Liver (tissue), 9 donors: Measurements from ENCODE around the gene LGALS16. TPM values are rescaled to one million over a fixed set of nuclear protein-coding genes. Genes with fewer than 3 reads are reported as not detected.
"Not testable (repeated sequence)": the region's sequence is repeated elsewhere in the genome, so short reads cannot be mapped to it uniquely, and the experiment has no call there.

Experiments used
- DNase-seq: peaks from one replicate; pipeline ENCODE4 v3.0.0-alpha.2; 2017; ENCODE audit warnings: low spot score
- H3K27ac ChIP-seq, 2 donors: one replicate each; pipeline ENCODE4 v1.7.0; 2013; ENCODE audit warnings: inconsistent platforms in 2 of 2, low read length in 2 of 2, control low read depth in 1 of 2, low read depth in 1 of 2, mild to moderate bottlenecking in 1 of 2
- H3K27me3 ChIP-seq, 4 donors: one replicate each; pipeline versions ENCODE4 v1.6.1 to v1.7.0; 2013; ENCODE audit warnings: low read length in 3 of 4, inconsistent platforms in 1 of 4, mild to moderate bottlenecking in 1 of 4, moderate library complexity in 1 of 4; ENCODE audit not compliant: control insufficient read depth in 4 of 4, insufficient read depth in 4 of 4
- H3K36me3 ChIP-seq, 4 donors: one replicate each; pipeline versions ENCODE4 v1.6.1 to v1.7.0; 2013; ENCODE audit warnings: low read length in 3 of 4, mild to moderate bottlenecking in 3 of 4, low read depth in 1 of 4, moderate library complexity in 1 of 4; ENCODE audit not compliant: control insufficient read depth in 4 of 4, insufficient read depth in 3 of 4
- H3K4me1 ChIP-seq, 4 donors: one replicate each; pipeline versions ENCODE4 v1.6.1 to v1.7.0; 2013; ENCODE audit warnings: low read length in 3 of 4, mild to moderate bottlenecking in 3 of 4, moderate library complexity in 1 of 4; ENCODE audit not compliant: control insufficient read depth in 4 of 4, insufficient read depth in 4 of 4
- H3K4me3 ChIP-seq, 3 donors: one replicate each; pipeline versions ENCODE4 v1.6.1 to v1.7.0; 2013; ENCODE audit warnings: low read length in 3 of 3, control low read depth in 1 of 3, low read depth in 1 of 3, mild to moderate bottlenecking in 1 of 3
- H3K9ac ChIP-seq, 2 donors: one replicate each; pipeline ENCODE4 v1.7.0; 2013; ENCODE audit warnings: low read length in 2 of 2, mild to moderate bottlenecking in 2 of 2, moderate library complexity in 2 of 2, control low read depth in 1 of 2, low read depth in 1 of 2
- H3K9me3 ChIP-seq, 4 donors: one replicate each; pipeline versions ENCODE4 v1.6.1 to v1.7.0; 2013; ENCODE audit warnings: low read length in 3 of 4; ENCODE audit not compliant: control insufficient read depth in 4 of 4
- ATF3 ChIP-seq: IDR thresholded peaks from 2 replicates; pipeline ENCODE4 v1.6.1; 2016; ENCODE audit warnings: antibody characterized with exemption
- CTCF ChIP-seq: fragments of 150-350 bp; IDR thresholded peaks from 2 replicates; pipeline ENCODE4 v1.5.1; 2017; ENCODE audit warnings: improper control_type of control experiment, low read depth, low read length; ENCODE audit not compliant: missing input control
- FOXA1 ChIP-seq: IDR thresholded peaks from 2 replicates; pipeline ENCODE4 v1.6.1; 2016; ENCODE audit warnings: antibody characterized with exemption
- FOXA2 ChIP-seq: IDR thresholded peaks from 2 replicates; pipeline ENCODE4 v1.6.1; 2016; ENCODE audit warnings: antibody characterized with exemption
- GABPA ChIP-seq, 2 donors: IDR thresholded peaks in 1 of 2; conservative IDR thresholded peaks in 1 of 2; 2 replicates each; pipeline ENCODE4 v1.6.1; 2016; ENCODE audit warnings: antibody characterized with exemption in 2 of 2, mild to moderate bottlenecking in 1 of 2, moderate library complexity in 1 of 2
- HNF4A ChIP-seq, 2 donors: conservative IDR thresholded peaks; 2 replicates each; pipeline ENCODE4 v1.6.1; 2016; ENCODE audit warnings: antibody characterized with exemption in 2 of 2, mild to moderate bottlenecking in 2 of 2
- JUND ChIP-seq, 2 donors: IDR thresholded peaks; 2 replicates each; pipeline ENCODE4 v1.6.1; 2016; ENCODE audit warnings: antibody characterized with exemption in 2 of 2
- NR2F2 ChIP-seq: IDR thresholded peaks from 2 replicates; pipeline ENCODE4 v1.6.1; 2016; ENCODE audit warnings: antibody characterized with exemption
- RAD21 ChIP-seq, 2 donors: IDR thresholded peaks; 2 replicates each; pipeline ENCODE4 v1.6.1; 2016; ENCODE audit warnings: antibody characterized with exemption in 2 of 2, mild to moderate bottlenecking in 2 of 2
- REST ChIP-seq: IDR thresholded peaks from 2 replicates; pipeline ENCODE4 v1.6.1; 2016; ENCODE audit warnings: antibody characterized with exemption, mild to moderate bottlenecking
- RXRA ChIP-seq, 2 donors: IDR thresholded peaks; 2 replicates each; pipeline ENCODE4 v1.6.1; 2017 to 2018; ENCODE audit warnings: antibody characterized with exemption in 2 of 2, mild to moderate bottlenecking in 1 of 2
- SP1 ChIP-seq: IDR thresholded peaks from 2 replicates; pipeline ENCODE4 v1.6.1; 2018; ENCODE audit warnings: antibody characterized with exemption, mild to moderate bottlenecking
- TAF1 ChIP-seq: conservative IDR thresholded peaks from 2 replicates; pipeline ENCODE4 v1.6.1; 2016; ENCODE audit warnings: antibody characterized with exemption, mild to moderate bottlenecking
- YY1 ChIP-seq: IDR thresholded peaks from 2 replicates; pipeline ENCODE4 v1.6.1; 2016; ENCODE audit warnings: antibody characterized with exemption, mild to moderate bottlenecking
- ZBTB33 ChIP-seq: IDR thresholded peaks from 2 replicates; pipeline ENCODE4 v1.6.1; 2016; ENCODE audit warnings: antibody characterized with exemption
- whole genome bisulfite sequencing: extraction: QIAGEN DNeasy Blood & Tissue Kit; methylation state at CpG from one replicate; pipeline ENCODE4 v1.1.7; 2013; 5-methylcytosine and 5-hydroxymethylcytosine counted together
- polyA plus RNA-seq, 2 donors: library from polyadenylated mRNA; stranded (reverse) in 1 of 2; unstranded in 1 of 2; fragments of 200-250 nt in 1 of 2; fragments of >200 nt in 1 of 2; fragmentation: Nextera tagmentation in 1 of 2; extraction: Ambion mirVana in 1 of 2; gene quantifications; one replicate each; pipeline versions ENCODE4 v1.2.1 to v1.2.3, GENCODE V29; 2013 to 2015
- total RNA-seq, 2 donors: library from RNA; depleted of rRNA; stranded (reverse); fragments of >200 nt; gene quantifications; one replicate each; pipeline ENCODE4 v1.2.3, GENCODE V29; 2014
- donor health status: healthy.
- donor health status: healthy.
- donor health status: healthy.
- donor health status: healthy.
- donor health status: healthy.

LGALS16 gene
- total and polyA plus RNA-seq, 4 donors: not detected

GRCh38 chr19:39623946-39624345 lies 31.8 kb upstream of the LGALS16 start:
- peaks cover 0 to 4% (median 2%) of the 10 kb centered on the region in 4 donors for H3K27me3 ChIP-seq
- peaks cover 0 to 4% (median 0%) of the 10 kb centered on the region in 4 donors for H3K9me3 ChIP-seq
- no peak for TF ChIP-seq ATF3
- TF ChIP-seq NR2F2: no peak
- TF ChIP-seq SP1: no peak
- no peak for TF ChIP-seq GABPA (IDR thresholded peaks at IDR 0.05 in 1 of 2, conservative IDR thresholded peaks at IDR 0.05 in 1 of 2)
- no peak for TF ChIP-seq JUND (IDR thresholded peaks at IDR 0.05)
- TF ChIP-seq FOXA2: no peak
- TF ChIP-seq REST: no peak
- no peak for TF ChIP-seq RAD21 (IDR thresholded peaks at IDR 0.05)
- TF ChIP-seq YY1: no peak
- no peak for TF ChIP-seq HNF4A (conservative IDR thresholded peaks at IDR 0.05)
- TF ChIP-seq FOXA1: no peak
- TF ChIP-seq TAF1: no peak
- TF ChIP-seq ZBTB33: no peak
- no peak for TF ChIP-seq RXRA (IDR thresholded peaks at IDR 0.05)
- WGBS: 20% methylated on average over 5 of the region's 5 CpGs
- no peak overlapping the region for H3K27ac ChIP-seq
- no peaks in the 10 kb centered on the region for H3K4me1 ChIP-seq
- no peak overlapping the region for H3K9ac ChIP-seq
- DNase-seq: no peak
- no peak overlapping the region for H3K4me3 ChIP-seq
- no peaks in the 10 kb centered on the region for H3K36me3 ChIP-seq

GRCh38 chr19:39627631-39628030 lies 28.1 kb upstream of the LGALS16 start:
- H3K4me1 ChIP-seq, H3K9ac ChIP-seq, H3K9me3 ChIP-seq, DNase-seq, H3K27ac ChIP-seq, H3K27me3 ChIP-seq, H3K4me3 ChIP-seq, H3K36me3 ChIP-seq: not testable (repeated sequence)
- 38% methylated on average over 2 of the region's 2 CpGs for WGBS

- DNase-seq: no peak
- WGBS: 48% methylated on average over 4 of the region's 4 CpGs
- Histone ChIP-seq H3K27ac (no peak overlapping the region), H3K4me3 (no peak overlapping the region), H3K9ac (no peak overlapping the region), H3K4me1 (no peaks in the 10 kb centered on the region), H3K9me3 (peaks cover 0 to 3% (median 0%) of the 10 kb centered on the region in 4 donors), H3K36me3 (no peaks in the 10 kb centered on the region), H3K27me3 (peaks cover 0 to under 1% (median 0%) of the 10 kb centered on the region in 4 donors)
- TF ChIP-seq CTCF: no peak
- TF ChIP-seq FOXA2: no peak
- no peak for TF ChIP-seq ZBTB33
- no peak for TF ChIP-seq YY1
- TF ChIP-seq TAF1: no peak
Observed at GRCh38 chr19:39631178-39631577, 24.5 kb upstream of the LGALS16 start.
